A549 (cell line): Measurements from ENCODE around the gene TESPA1. TPM values are rescaled to one million over a fixed set of nuclear protein-coding genes. Genes with fewer than 3 reads are reported as not detected.

Experiments used
- ATAC-seq, 2 experiments: fragments of 200-7000 bp in 1 of 2; fragments of >200 bp in 1 of 2; cut with Nextera tagmentation in 1 of 2; cut with Tn5 transposase in 1 of 2; 3 replicates each; pipeline versions ENCODE4 v1.8.0 to v1.9.1; 2018 to 2020; ENCODE audit warnings: mild to moderate bottlenecking in 1 of 2, moderate library complexity in 1 of 2
- CTCF ChIA-PET: fragments of 300-600 bp; sonication (Branson Sonifier 250); formaldehyde crosslinking; extraction: SDS; loops from one replicate; lab custom pipeline; 2021; ENCODE audit warnings: antibody characterized with exemption, inconsistent platforms; lab: Yijun Ruan, JAX
- POLR2A ChIA-PET: fragments of 350-600 bp; formaldehyde crosslinking; extraction: SDS; loops from one replicate; lab custom pipeline; 2021; ENCODE audit warnings: antibody characterized with exemption, inconsistent platforms; lab: Yijun Ruan, JAX
- DNase-seq, 2 experiments: peaks; one replicate each; pipeline versions ENCODE4 v3.0.0 to v3.0.0-alpha.2; 2011 to 2016; ENCODE audit warnings: low read depth in 1 of 2, low spot score in 1 of 2
- FAIRE-seq: peaks from 2 replicates; lab custom pipeline; 2011; peaks lifted over from hg19 to GRCh38; lab: Jason Lieb, UNC
- H3K27ac ChIP-seq, 2 experiments: fragments of >200 bp; sonication (Bioruptor Twin); formaldehyde crosslinking; 3 replicates each; pipeline ENCODE4 v1.5.1; 2016 to 2017
- H3K4me1 ChIP-seq: fragments of >200 bp; sonication (Bioruptor Twin); formaldehyde crosslinking; 3 replicates; pipeline ENCODE4 v1.6.1; 2016
- H3K4me2 ChIP-seq: fragments of >200 bp; sonication (Bioruptor Twin); formaldehyde crosslinking; 3 replicates; pipeline ENCODE4 v1.6.1; 2016
- H3K4me3 ChIP-seq: fragments of >200 bp; sonication (Bioruptor Twin); formaldehyde crosslinking; 3 replicates; pipeline ENCODE4 v1.5.1; 2016
- H3K9me3 ChIP-seq: fragments of >200 bp; sonication (Bioruptor Twin); formaldehyde crosslinking; 3 replicates; pipeline ENCODE4 v1.6.1; 2016
- BHLHE40 ChIP-seq: IDR thresholded peaks from 2 replicates; pipeline ENCODE4 v1.6.1; 2012; ENCODE audit warnings: low read depth, low read length, inconsistent platforms
- CBX8 ChIP-seq: fragments of 200-600 bp; sonication (generic); IDR thresholded peaks from 2 replicates; pipeline ENCODE4 v1.6.1; 2016
- EHMT2 ChIP-seq: fragments of 200-600 bp; sonication (generic); IDR thresholded peaks from 2 replicates; pipeline ENCODE4 v1.6.1; 2016; ENCODE audit warnings: antibody characterized with exemption, low read depth, mild to moderate bottlenecking, moderate library complexity
- EP300 ChIP-seq, 2 experiments: fragments of >200 bp; sonication (Bioruptor Twin); formaldehyde crosslinking; IDR thresholded peaks; 2 replicates in 1 of 2; 3 replicates in 1 of 2; pipeline ENCODE4 v1.6.1; 2016 to 2017
- FOXS1 ChIP-seq: fragments of 250-450 bp; sonication (Bioruptor Pico); IDR thresholded peaks from 2 replicates; pipeline ENCODE4 v1.5.0; 2020; ENCODE audit warnings: mild to moderate bottlenecking, moderate library complexity
- GATA3 ChIP-seq: IDR thresholded peaks from 2 replicates; pipeline ENCODE4 v1.6.1; 2012; ENCODE audit warnings: borderline replicate concordance
- HDAC2 ChIP-seq: fragments of 200-600 bp; sonication (generic); IDR thresholded peaks from 2 replicates; pipeline ENCODE4 v1.6.1; 2016
- HOXA7 ChIP-seq: fragments of 250-450 bp; sonication (Bioruptor Pico); IDR thresholded peaks from 2 replicates; pipeline ENCODE4 v1.5.0; 2020; ENCODE audit warnings: mild to moderate bottlenecking, moderate library complexity
- HOXB13 ChIP-seq: fragments of 250-450 bp; sonication (Bioruptor Pico); IDR thresholded peaks from 2 replicates; pipeline ENCODE4 v1.5.0; 2020; ENCODE audit warnings: low read depth, mild to moderate bottlenecking, moderate library complexity
- HOXB5 ChIP-seq: fragments of 250-450 bp; sonication (Bioruptor Pico); IDR thresholded peaks from 2 replicates; pipeline ENCODE4 v1.5.0; 2020; ENCODE audit warnings: mild to moderate bottlenecking, moderate library complexity
- KDM1A ChIP-seq: fragments of 200-600 bp; sonication (generic); IDR thresholded peaks from 2 replicates; pipeline ENCODE4 v1.6.1; 2016; ENCODE audit warnings: low read depth, mild to moderate bottlenecking
- MAFK ChIP-seq: fragments of 450-650 bp; IDR thresholded peaks from 2 replicates; pipeline ENCODE4 v1.6.1; 2014; ENCODE audit not compliant: partially characterized antibody
- MYC ChIP-seq: IDR thresholded peaks from 2 replicates; pipeline ENCODE4 v1.6.1; 2012; ENCODE audit warnings: mild to moderate bottlenecking, inconsistent platforms, low read length, improper control_type of control experiment, borderline replicate concordance
- NFE2L2 ChIP-seq: fragments of 150-350 bp; conservative IDR thresholded peaks from 2 replicates; pipeline ENCODE4 v1.6.1; 2014; ENCODE audit warnings: low read length
- POLR2AphosphoS2 ChIP-seq: conservative IDR thresholded peaks from 2 replicates; pipeline ENCODE4 v1.6.1; 2012; ENCODE audit warnings: low read length, improper control_type of control experiment, inconsistent platforms
- RAD21 ChIP-seq, 2 experiments: fragments of >200 bp in 1 of 2; sonication (Bioruptor Twin) in 1 of 2; formaldehyde crosslinking in 1 of 2; IDR thresholded peaks in 1 of 2; conservative IDR thresholded peaks in 1 of 2; 2 replicates in 1 of 2; 3 replicates in 1 of 2; pipeline ENCODE4 v1.6.1; 2012 to 2018; ENCODE audit warnings: inconsistent platforms in 1 of 2
- RARB ChIP-seq: fragments of 250-450 bp; sonication (Bioruptor Pico); IDR thresholded peaks from 2 replicates; pipeline ENCODE4 v1.8.0; 2021; ENCODE audit warnings: mild to moderate bottlenecking, moderate library complexity
- RFX5 ChIP-seq: fragments of 450-650 bp; IDR thresholded peaks from 2 replicates; pipeline ENCODE4 v1.7.1; 2014; ENCODE audit warnings: antibody characterized with exemption, mild to moderate bottlenecking, moderate library complexity
- RNF2 ChIP-seq: fragments of 200-600 bp; sonication (generic); IDR thresholded peaks from 2 replicates; pipeline ENCODE4 v1.6.1; 2016; ENCODE audit warnings: low read depth, mild to moderate bottlenecking, antibody characterized with exemption, moderate library complexity, borderline replicate concordance
- SREBF2 ChIP-seq: fragments of 450-650 bp; IDR thresholded peaks from 2 replicates; pipeline ENCODE4 v1.6.1; 2014; ENCODE audit warnings: mild to moderate bottlenecking, moderate library complexity
- TFCP2L1 ChIP-seq: fragments of 250-450 bp; sonication (Bioruptor Pico); IDR thresholded peaks from 2 replicates; pipeline ENCODE4 v1.5.0; 2021; ENCODE audit warnings: mild to moderate bottlenecking
- TP53 ChIP-seq: fragments of 250-450 bp; sonication (Bioruptor Pico); IDR thresholded peaks from 2 replicates; pipeline ENCODE4 v1.5.0; 2021; ENCODE audit warnings: mild to moderate bottlenecking, moderate library complexity
- ZC3H11A ChIP-seq: fragments of 450-650 bp; IDR thresholded peaks from 2 replicates; pipeline ENCODE4 v1.6.1; 2014; ENCODE audit warnings: antibody characterized with exemption, mild to moderate bottlenecking
- ZFP36 ChIP-seq: fragments of 450-650 bp; IDR thresholded peaks from 2 replicates; pipeline ENCODE4 v1.6.1; 2014; ENCODE audit warnings: borderline replicate concordance; ENCODE audit not compliant: partially characterized antibody
- ZNF302 ChIP-seq: fragments of 250-450 bp; sonication (Bioruptor Pico); IDR thresholded peaks from 2 replicates; pipeline ENCODE4 v1.9.0; 2021; ENCODE audit warnings: inconsistent platforms, mild to moderate bottlenecking, moderate library complexity
- ZSCAN20 ChIP-seq: fragments of 250-450 bp; sonication (Bioruptor Pico); IDR thresholded peaks from 2 replicates; pipeline ENCODE4 v1.8.0; 2022; ENCODE audit warnings: mild to moderate bottlenecking, moderate library complexity
- WGBS: methylation state at CpG from one replicate; pipeline ENCODE4 v1.1.6; 2017; ENCODE audit errors: missing lambda C conversion rate; 5-methylcytosine and 5-hydroxymethylcytosine counted together
- polyA plus RNA-seq, 4 experiments: library from polyadenylated mRNA; depleted of rRNA in 3 of 4; stranded (reverse); fragments of >200 nt; fragmentation: RNase III in 1 of 4; extraction: RNeasy Plus Mini Kit Qiagen cat#74134 plus additional on column Dnase treatment in 1 of 4; gene quantifications; 2 replicates in 3 of 4; 3 replicates in 1 of 4; pipeline ENCODE4 v1.2.3, GENCODE V29; 2011 to 2017
- TF ChIP-seq, protein P1 (sequence below): fragments of 250-450 bp; sonication (Bioruptor Pico); IDR thresholded peaks from 2 replicates; pipeline ENCODE4 v1.5.0; 2020; ENCODE audit warnings: low read depth, mild to moderate bottlenecking, moderate library complexity
- TF ChIP-seq, protein P2 (sequence below): fragments of 150-350 bp; IDR thresholded peaks from 2 replicates; pipeline ENCODE4 v1.6.1; 2014; ENCODE audit warnings: low read depth, mild to moderate bottlenecking, low read length
- TF ChIP-seq, protein P3 (sequence below): fragments of >200 bp; sonication (Bioruptor Twin); formaldehyde crosslinking; IDR thresholded peaks from 2 replicates; pipeline ENCODE4 v1.6.1; 2016
- TF ChIP-seq, protein P4 (sequence below): IDR thresholded peaks from 2 replicates; pipeline ENCODE4 v1.6.1; 2012

Gene TESPA1
- polyA plus RNA-seq, 2 of the 4 experiments (the other 2 are of a cell fraction): not detected

DNA sequence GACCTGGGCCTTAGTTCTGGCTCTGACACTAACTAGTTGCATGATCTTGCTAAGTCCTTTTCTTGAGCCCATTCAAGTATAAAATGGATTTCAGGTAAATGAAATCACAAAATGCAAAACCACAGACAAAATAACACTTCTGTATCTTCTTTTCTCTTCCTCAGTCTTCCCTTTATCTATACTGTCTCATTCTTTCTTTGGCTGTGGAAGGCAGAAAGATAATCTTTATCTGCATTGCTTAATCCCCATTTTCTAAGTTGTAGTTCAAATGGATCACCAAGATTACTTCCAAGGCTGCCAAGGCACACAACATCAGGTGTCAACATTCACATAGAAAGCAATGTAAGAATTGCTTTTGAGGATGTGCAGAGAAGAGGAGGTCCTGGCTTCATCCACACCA, 30.3 kb downstream of the TESPA1 start:
- Histone ChIP-seq H3K4me3 (no peak overlapping the region), H3K4me1 (no peaks in the 10 kb centered on the region), H3K9me3 (no peaks in the 10 kb centered on the region), H3K4me2 (no peak overlapping the region)
- DNase-seq (no peak), FAIRE-seq (no peak), ATAC-seq (no peak)
- CTCF ChIA-PET: interaction anchor here (0.8 to 1.8 kb wide), 2 partner anchors 204 to 251 kb away, joined by 3 to 12 read pairs; no protein-coding TSS in a partner anchor
- POLR2A ChIA-PET: no interaction called here
- TF ChIP-seq RFX5 (no peak), MYC (no peak), MAFK (no peak), EP300 (IDR thresholded peaks at IDR 0.05) (no peak), NFE2L2 (no peak), HOXA7 (CRISPR knock-in tag) (no peak), RNF2 (no peak), ZNF302 (CRISPR knock-in tag) (no peak), POLR2AphosphoS2 (no peak), TP53 (no peak), RARB (CRISPR knock-in tag) (no peak), HOXB13 (no peak), SREBF2 (no peak), GATA3 (no peak)
- TF ChIP-seq, protein P1, sequence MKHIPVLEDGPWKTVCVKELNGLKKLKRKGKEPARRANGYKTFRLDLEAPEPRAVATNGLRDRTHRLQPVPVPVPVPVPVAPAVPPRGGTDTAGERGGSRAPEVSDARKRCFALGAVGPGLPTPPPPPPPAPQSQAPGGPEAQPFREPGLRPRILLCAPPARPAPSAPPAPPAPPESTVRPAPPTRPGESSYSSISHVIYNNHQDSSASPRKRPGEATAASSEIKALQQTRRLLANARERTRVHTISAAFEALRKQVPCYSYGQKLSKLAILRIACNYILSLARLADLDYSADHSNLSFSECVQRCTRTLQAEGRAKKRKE (CRISPR knock-in tag): no peak
- TF ChIP-seq, protein P2, sequence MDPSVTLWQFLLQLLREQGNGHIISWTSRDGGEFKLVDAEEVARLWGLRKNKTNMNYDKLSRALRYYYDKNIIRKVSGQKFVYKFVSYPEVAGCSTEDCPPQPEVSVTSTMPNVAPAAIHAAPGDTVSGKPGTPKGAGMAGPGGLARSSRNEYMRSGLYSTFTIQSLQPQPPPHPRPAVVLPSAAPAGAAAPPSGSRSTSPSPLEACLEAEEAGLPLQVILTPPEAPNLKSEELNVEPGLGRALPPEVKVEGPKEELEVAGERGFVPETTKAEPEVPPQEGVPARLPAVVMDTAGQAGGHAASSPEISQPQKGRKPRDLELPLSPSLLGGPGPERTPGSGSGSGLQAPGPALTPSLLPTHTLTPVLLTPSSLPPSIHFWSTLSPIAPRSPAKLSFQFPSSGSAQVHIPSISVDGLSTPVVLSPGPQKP: no peak
- TF ChIP-seq, all 56 proteins: peak for 0
- H3K27ac ChIP-seq: no peak overlapping the region

DNA sequence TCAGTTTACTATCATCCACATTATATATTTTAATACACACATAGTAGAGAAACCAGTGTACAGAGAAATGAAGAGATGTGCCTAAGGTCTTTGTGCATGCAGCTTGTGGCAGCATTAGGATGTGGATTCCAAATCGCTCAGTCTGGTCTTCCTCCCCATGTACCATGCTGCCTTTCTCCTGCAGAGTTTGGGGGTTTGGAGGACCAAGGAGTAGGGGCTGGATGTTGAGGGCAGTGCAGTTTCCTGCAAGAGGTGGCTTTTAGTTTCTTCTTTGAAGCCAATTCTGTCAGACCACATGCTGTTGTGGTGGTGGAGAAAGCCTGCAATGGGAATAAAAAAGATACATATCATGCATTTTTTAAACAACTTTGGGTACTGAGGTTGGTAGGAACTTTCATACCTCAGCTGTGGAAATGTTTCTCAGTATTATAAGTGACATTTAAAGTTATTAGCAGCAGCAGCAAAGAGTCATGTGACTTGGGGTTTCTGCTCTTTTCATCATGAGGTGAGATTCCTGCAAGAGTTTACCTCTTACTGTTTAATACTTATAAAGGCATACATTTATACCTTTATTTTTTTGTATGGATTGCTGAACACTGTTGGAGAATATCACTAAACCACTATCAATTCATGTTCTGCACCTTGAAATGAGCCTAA, 34.4 kb downstream of the TESPA1 start:
- Histone ChIP-seq H3K4me1 (no peaks in the 10 kb centered on the region), H3K4me2 (no peak overlapping the region), H3K27ac (no peak overlapping the region), H3K9me3 (no peaks in the 10 kb centered on the region), H3K4me3 (no peak overlapping the region)
- TF ChIP-seq, protein P1 (CRISPR knock-in tag): no peak
- TF ChIP-seq, protein P3, sequence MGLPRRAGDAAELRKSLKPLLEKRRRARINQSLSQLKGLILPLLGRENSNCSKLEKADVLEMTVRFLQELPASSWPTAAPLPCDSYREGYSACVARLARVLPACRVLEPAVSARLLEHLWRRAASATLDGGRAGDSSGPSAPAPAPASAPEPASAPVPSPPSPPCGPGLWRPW: no peak
- TF ChIP-seq KDM1A (no peak), FOXS1 (CRISPR knock-in tag) (no peak), TFCP2L1 (no peak), MYC (no peak), CBX8 (no peak), ZSCAN20 (CRISPR knock-in tag) (no peak), ZFP36 (no peak), TP53 (no peak), RARB (CRISPR knock-in tag) (no peak), ZC3H11A (no peak), RAD21 (conservative IDR thresholded peaks at IDR 0.05 in 1 of 2, IDR thresholded peaks at IDR 0.05 in 1 of 2) (no peak), BHLHE40 (no peak), HDAC2 (no peak), NFE2L2 (no peak), HOXB5 (CRISPR knock-in tag) (no peak), RNF2 (no peak), EHMT2 (no peak)
- TF ChIP-seq, protein P4, sequence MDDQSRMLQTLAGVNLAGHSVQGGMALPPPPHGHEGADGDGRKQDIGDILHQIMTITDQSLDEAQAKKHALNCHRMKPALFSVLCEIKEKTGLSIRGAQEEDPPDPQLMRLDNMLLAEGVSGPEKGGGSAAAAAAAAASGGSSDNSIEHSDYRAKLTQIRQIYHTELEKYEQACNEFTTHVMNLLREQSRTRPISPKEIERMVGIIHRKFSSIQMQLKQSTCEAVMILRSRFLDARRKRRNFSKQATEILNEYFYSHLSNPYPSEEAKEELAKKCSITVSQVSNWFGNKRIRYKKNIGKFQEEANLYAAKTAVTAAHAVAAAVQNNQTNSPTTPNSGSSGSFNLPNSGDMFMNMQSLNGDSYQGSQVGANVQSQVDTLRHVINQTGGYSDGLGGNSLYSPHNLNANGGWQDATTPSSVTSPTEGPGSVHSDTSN: no peak
- WGBS: 50% methylated on average over 1 of the region's 1 CpG
- FAIRE-seq: no peak
- POLR2A ChIA-PET: no interaction called here
- CTCF ChIA-PET: no interaction called here
- ATAC-seq: no peak
- DNase-seq: no peak
